ENCODE results near the gene SPN. TPM values are rescaled to one million over a fixed set of nuclear protein-coding genes. Genes with fewer than 3 reads are reported as not detected.
"Not testable (repeated sequence)": the region's sequence is repeated elsewhere in the genome, so short reads cannot be mapped to it uniquely, and the experiment has no call there.

Gene SPN
- 1 to 10 TPM; 1.3 to 3.4 (median 2.9) TPM for total RNA-seq
- 2.6 TPM for polyA plus RNA-seq
- long read RNA-seq, donor 1: 0 reads
- long read RNA-seq, donor 2: 0 reads
- long read RNA-seq, donor 3: 0 reads
- long read RNA-seq, donor 4, partial matches to known transcripts: 0 of 1 reads
- long read RNA-seq, donor 4, other reads (novel, unspliced or antisense): 0 of 1 reads

- no peaks in the 10 kb centered on the region for H3K9me3 ChIP-seq (ENCODE audit: control insufficient read depth, low read length)
- H3K4me1 ChIP-seq (ENCODE audit: control insufficient read depth, insufficient read depth, low read length): no peaks in the 10 kb centered on the region
- peak in 1 of 3 donors; percentile 46 for DNase-seq
- 49% methylated on average over 18 of the region's 18 CpGs for WGBS
- no peaks in the 10 kb centered on the region for H3K27me3 ChIP-seq (ENCODE audit: control insufficient read depth, insufficient read depth)
- no peak within 1 kb of the TSS for H3K27ac ChIP-seq (ENCODE audit: low read length)
- intact Hi-C loops (cut with DNase I): no loop called here
- H3K4me3 ChIP-seq (ENCODE audit: low read length): no peak within 1 kb of the TSS
- ATAC-seq: no peak
Measured at GRCh38 chr16:29663016-29663806, at the start of gene SPN. Gene SPN, plus strand, starts transcription at chr16:29663247. Its CDS starts 482 bp downstream, at chr16:29663729.

- H3K4me1 ChIP-seq (ENCODE audit: control insufficient read depth, insufficient read depth, low read length); H3K27me3 ChIP-seq (ENCODE audit: control insufficient read depth, insufficient read depth); H3K9me3 ChIP-seq (ENCODE audit: control insufficient read depth, low read length); intact Hi-C loops (cut with DNase I); H3K27ac ChIP-seq (ENCODE audit: low read length): not testable (repeated sequence)
- peak overlapping the region; percentile 39 for H3K4me3 ChIP-seq (ENCODE audit: low read length)
- DNase-seq: peak; percentile 87 to 95 (median 95)
- 3% methylated on average over 100 of the region's 100 CpGs for WGBS
- peak; percentile 87 to 88 for ATAC-seq
Measured at GRCh38 chr16:29613307-29614057, 49.6 kb upstream of the SPN start.

- intact Hi-C loops (cut with DNase I); H3K4me3 ChIP-seq (ENCODE audit: low read length); H3K9me3 ChIP-seq (ENCODE audit: control insufficient read depth, low read length); H3K4me1 ChIP-seq (ENCODE audit: control insufficient read depth, insufficient read depth, low read length); H3K27me3 ChIP-seq (ENCODE audit: control insufficient read depth, insufficient read depth): not testable (repeated sequence)
- peak; percentile 8 to 12 for ATAC-seq
- 42% methylated on average over 22 of the region's 22 CpGs for WGBS
- peak in 1 of 3 donors; percentile 77 for DNase-seq
- H3K27ac ChIP-seq (ENCODE audit: low read length): peak overlapping the region; percentile 37
Measured at GRCh38 chr16:29614691-29615314, 48.2 kb upstream of the SPN start.

DNA sequence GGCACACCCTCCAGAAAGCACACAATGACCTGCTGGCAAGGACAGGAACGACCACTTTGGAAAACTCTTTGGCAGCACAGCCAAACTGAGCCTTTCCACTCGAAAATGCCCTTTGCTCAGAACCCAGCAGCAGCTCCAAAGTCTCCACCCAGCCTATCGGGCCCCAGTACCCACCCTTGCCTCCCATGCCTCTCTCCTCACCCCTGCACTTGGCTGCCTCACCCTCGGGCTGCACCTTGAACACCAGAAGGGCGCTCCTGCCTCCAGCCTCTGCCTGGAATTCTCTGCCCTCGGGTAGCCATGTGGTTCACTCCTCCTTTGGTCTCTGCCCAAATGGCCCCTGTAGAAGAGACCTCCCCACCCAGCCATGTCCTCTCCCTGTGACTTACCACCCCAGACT is 46.9 kb upstream of the SPN start:
- WGBS: 78% methylated on average over 5 of the region's 6 CpGs
- H3K27ac ChIP-seq (ENCODE audit: low read length); intact Hi-C loops (cut with DNase I); DNase-seq; H3K9me3 ChIP-seq (ENCODE audit: control insufficient read depth, low read length); H3K4me3 ChIP-seq (ENCODE audit: low read length); ATAC-seq; H3K4me1 ChIP-seq (ENCODE audit: control insufficient read depth, insufficient read depth, low read length); H3K27me3 ChIP-seq (ENCODE audit: control insufficient read depth, insufficient read depth): not testable (repeated sequence)

- H3K9me3 ChIP-seq (ENCODE audit: control insufficient read depth, low read length); ATAC-seq: not testable (repeated sequence)
Measured at GRCh38 chr16:29620591-29620990, 42.5 kb upstream of the SPN start.

GRCh38 chr16:29622738-29623137 is 40.3 kb upstream of the SPN start:
- DNase-seq; intact Hi-C loops (cut with DNase I); H3K4me3 ChIP-seq (ENCODE audit: low read length); H3K27me3 ChIP-seq (ENCODE audit: control insufficient read depth, insufficient read depth); H3K4me1 ChIP-seq (ENCODE audit: control insufficient read depth, insufficient read depth, low read length); H3K27ac ChIP-seq (ENCODE audit: low read length); H3K9me3 ChIP-seq (ENCODE audit: control insufficient read depth, low read length): not testable (repeated sequence)
- peak in 1 of 2 donors; percentile 16 for ATAC-seq
- 73% methylated on average over 12 of the region's 18 CpGs for WGBS

More at GRCh38 chr16:29620591-29620990, 42.5 kb upstream of the SPN start:
- WGBS: 71% methylated on average over 5 of the region's 6 CpGs
- intact Hi-C loops (cut with DNase I); H3K4me1 ChIP-seq (ENCODE audit: control insufficient read depth, insufficient read depth, low read length); H3K27me3 ChIP-seq (ENCODE audit: control insufficient read depth, insufficient read depth); H3K4me3 ChIP-seq (ENCODE audit: low read length); H3K27ac ChIP-seq (ENCODE audit: low read length): not testable (repeated sequence)
- peak in 1 of 3 donors; percentile 54 for DNase-seq

- H3K9me3 ChIP-seq (ENCODE audit: control insufficient read depth, low read length); ATAC-seq; H3K4me3 ChIP-seq (ENCODE audit: low read length); intact Hi-C loops (cut with DNase I); H3K27ac ChIP-seq (ENCODE audit: low read length); H3K27me3 ChIP-seq (ENCODE audit: control insufficient read depth, insufficient read depth); H3K4me1 ChIP-seq (ENCODE audit: control insufficient read depth, insufficient read depth, low read length); DNase-seq: not testable (repeated sequence)
- 98% methylated on average over 5 of the region's 5 CpGs for WGBS
Measured at GRCh38 chr16:29623253-29623652, 39.8 kb upstream of the SPN start.

GRCh38 chr16:29625114-29625513 is 37.9 kb upstream of the SPN start:
- intact Hi-C loops (cut with DNase I); DNase-seq; H3K9me3 ChIP-seq (ENCODE audit: control insufficient read depth, low read length); H3K27ac ChIP-seq (ENCODE audit: low read length); H3K4me1 ChIP-seq (ENCODE audit: control insufficient read depth, insufficient read depth, low read length); H3K4me3 ChIP-seq (ENCODE audit: low read length); H3K27me3 ChIP-seq (ENCODE audit: control insufficient read depth, insufficient read depth): not testable (repeated sequence)
- ATAC-seq: peak; percentile 14 to 59
- 61% methylated on average over 4 of the region's 4 CpGs for WGBS

DNA sequence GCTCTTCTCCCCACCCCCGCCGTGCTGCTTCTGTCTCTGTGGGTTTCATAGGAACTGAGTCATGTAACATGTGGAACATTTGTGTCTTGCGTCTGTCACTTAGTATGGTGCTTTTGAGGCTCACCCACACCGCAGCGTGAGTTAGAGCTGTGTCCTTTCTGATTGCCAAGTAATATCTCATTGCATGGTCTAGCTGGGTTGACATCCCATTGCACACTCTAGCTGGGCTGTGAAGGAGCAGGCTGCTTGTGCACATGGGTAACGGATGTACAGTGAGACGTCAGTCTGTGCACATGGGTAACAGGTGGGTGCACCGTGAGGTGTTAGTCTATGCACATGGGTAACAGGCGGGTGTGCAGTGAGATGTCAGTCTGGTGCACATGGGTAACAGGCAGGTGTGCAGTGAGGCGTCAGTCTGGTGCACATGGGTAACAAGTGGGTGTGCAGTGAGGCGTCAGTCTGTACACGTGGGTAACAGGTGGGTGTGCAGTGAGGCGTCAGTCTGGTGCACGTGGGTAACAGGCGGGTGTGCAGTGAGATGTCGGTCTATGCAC is 36.2 kb upstream of the SPN start:
- DNase-seq; H3K4me3 ChIP-seq (ENCODE audit: low read length); intact Hi-C loops (cut with DNase I); H3K9me3 ChIP-seq (ENCODE audit: control insufficient read depth, low read length); H3K27me3 ChIP-seq (ENCODE audit: control insufficient read depth, insufficient read depth); H3K27ac ChIP-seq (ENCODE audit: low read length); H3K4me1 ChIP-seq (ENCODE audit: control insufficient read depth, insufficient read depth, low read length): not testable (repeated sequence)
- ATAC-seq: peak in 1 of 2 donors; percentile 17
- WGBS: 76% methylated on average over 14 of the region's 16 CpGs

DNA sequence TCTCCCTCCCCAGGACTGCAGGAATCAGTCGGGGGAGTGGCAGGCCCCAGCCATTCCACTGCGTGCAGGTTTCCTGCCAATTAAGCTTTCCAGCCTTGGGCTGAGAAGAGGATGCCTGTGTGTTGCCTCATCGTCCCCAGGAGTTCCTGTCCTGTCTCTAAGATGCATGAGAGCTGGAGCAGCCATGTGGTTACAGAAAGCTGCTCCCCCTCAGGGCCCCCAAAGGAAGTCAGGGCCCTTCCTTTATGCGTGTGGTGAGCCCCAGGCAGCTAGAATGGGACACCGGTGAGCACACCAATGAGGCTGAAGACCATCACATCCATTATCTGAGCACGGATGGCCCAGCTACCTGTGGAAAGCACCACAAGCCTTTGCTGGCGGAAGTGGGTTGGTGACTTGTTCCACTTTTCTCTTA is 35.4 kb upstream of the SPN start:
- 42% methylated on average over 4 of the region's 7 CpGs for WGBS
- ATAC-seq: peak in 1 of 2 donors; percentile 10
- intact Hi-C loops (cut with DNase I); H3K9me3 ChIP-seq (ENCODE audit: control insufficient read depth, low read length); H3K27ac ChIP-seq (ENCODE audit: low read length); H3K4me1 ChIP-seq (ENCODE audit: control insufficient read depth, insufficient read depth, low read length); DNase-seq; H3K27me3 ChIP-seq (ENCODE audit: control insufficient read depth, insufficient read depth); H3K4me3 ChIP-seq (ENCODE audit: low read length): not testable (repeated sequence)

All from right cardiac atrium (tissue), 5 donors.